ENCODE data around the gene CTSE.

- TF ChIP-seq CTCF (conservative IDR thresholded peaks at IDR 0.05; ENCODE audit: low read depth, low read length) (no peak), SMC3 (IDR thresholded peaks at IDR 0.05; ENCODE audit: low read depth, low read length) (no peak), RAD21 (IDR thresholded peaks at IDR 0.05; ENCODE audit: low read length) (no peak), CHD1 (IDR thresholded peaks at IDR 0.05; ENCODE audit: low read depth, low read length) (no peak), POLR2A (IDR thresholded peaks at IDR 0.05; ENCODE audit: low read depth, low read length) (no peak), MAZ (IDR thresholded peaks at IDR 0.05; ENCODE audit: borderline replicate concordance, low read depth, low read length) (no peak), CEBPB (IDR thresholded peaks at IDR 0.05; ENCODE audit: low read depth, low read length) (no peak), FOS (IDR thresholded peaks at IDR 0.05; ENCODE audit: low read depth, low read length) (no peak), RCOR1 (IDR thresholded peaks at IDR 0.05; ENCODE audit: insufficient replicate concordance, low read length) (no peak), MXI1 (IDR thresholded peaks at IDR 0.05; ENCODE audit: borderline replicate concordance, low read depth, low read length) (no peak), RFX5 (IDR thresholded peaks at IDR 0.05; ENCODE audit: low read depth, low read length) (no peak), MAFK (IDR thresholded peaks at IDR 0.05; ENCODE audit: low read depth, low read length) (no peak), USF2 (IDR thresholded peaks at IDR 0.05; ENCODE audit: low read depth, low read length) (no peak)
- TF ChIP-seq, protein P1, sequence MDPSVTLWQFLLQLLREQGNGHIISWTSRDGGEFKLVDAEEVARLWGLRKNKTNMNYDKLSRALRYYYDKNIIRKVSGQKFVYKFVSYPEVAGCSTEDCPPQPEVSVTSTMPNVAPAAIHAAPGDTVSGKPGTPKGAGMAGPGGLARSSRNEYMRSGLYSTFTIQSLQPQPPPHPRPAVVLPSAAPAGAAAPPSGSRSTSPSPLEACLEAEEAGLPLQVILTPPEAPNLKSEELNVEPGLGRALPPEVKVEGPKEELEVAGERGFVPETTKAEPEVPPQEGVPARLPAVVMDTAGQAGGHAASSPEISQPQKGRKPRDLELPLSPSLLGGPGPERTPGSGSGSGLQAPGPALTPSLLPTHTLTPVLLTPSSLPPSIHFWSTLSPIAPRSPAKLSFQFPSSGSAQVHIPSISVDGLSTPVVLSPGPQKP (IDR thresholded peaks at IDR 0.05; ENCODE audit: borderline replicate concordance, low read depth, low read length) = no peak
These were observed 10.5 kb downstream of the CTSE start for GRCh38 chr1:206013026-206013795.
